ENCODE data around the gene ADCY2. TPM values are rescaled to one million over a fixed set of nuclear protein-coding genes. Genes with fewer than 3 reads are reported as not detected.

The ADCY2 gene
- total RNA-seq, 1 donor from 2014 or later, result 18.4 TPM

- no peak for DNase-seq (ENCODE audit: extremely low spot score in 2 of 2)
- intact Hi-C loops (cut with DNase I), result no loop called here
- Histone ChIP-seq H3K36me3 (no peaks in the 10 kb centered on the region), H3K4me3 (no peak overlapping the region), H3K4me1 (no peaks in the 10 kb centered on the region), H3K9me3 (no peaks in the 10 kb centered on the region), H3K27me3 (no peaks in the 10 kb centered on the region), H3K27ac (no peak overlapping the region)
- TF ChIP-seq, protein P1, sequence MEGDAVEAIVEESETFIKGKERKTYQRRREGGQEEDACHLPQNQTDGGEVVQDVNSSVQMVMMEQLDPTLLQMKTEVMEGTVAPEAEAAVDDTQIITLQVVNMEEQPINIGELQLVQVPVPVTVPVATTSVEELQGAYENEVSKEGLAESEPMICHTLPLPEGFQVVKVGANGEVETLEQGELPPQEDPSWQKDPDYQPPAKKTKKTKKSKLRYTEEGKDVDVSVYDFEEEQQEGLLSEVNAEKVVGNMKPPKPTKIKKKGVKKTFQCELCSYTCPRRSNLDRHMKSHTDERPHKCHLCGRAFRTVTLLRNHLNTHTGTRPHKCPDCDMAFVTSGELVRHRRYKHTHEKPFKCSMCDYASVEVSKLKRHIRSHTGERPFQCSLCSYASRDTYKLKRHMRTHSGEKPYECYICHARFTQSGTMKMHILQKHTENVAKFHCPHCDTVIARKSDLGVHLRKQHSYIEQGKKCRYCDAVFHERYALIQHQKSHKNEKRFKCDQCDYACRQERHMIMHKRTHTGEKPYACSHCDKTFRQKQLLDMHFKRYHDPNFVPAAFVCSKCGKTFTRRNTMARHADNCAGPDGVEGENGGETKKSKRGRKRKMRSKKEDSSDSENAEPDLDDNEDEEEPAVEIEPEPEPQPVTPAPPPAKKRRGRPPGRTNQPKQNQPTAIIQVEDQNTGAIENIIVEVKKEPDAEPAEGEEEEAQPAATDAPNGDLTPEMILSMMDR (IDR thresholded peaks at IDR 0.05), result no peak
- TF ChIP-seq POLR2AphosphoS5 (IDR thresholded peaks at IDR 0.05; ENCODE audit: insufficient read depth in 1 of 2, low read depth in 1 of 2), result no peak
- no peak for TF ChIP-seq POLR2A (IDR thresholded peaks at IDR 0.05)
These were observed 197.0 kb downstream of the ADCY2 start for GRCh38 chr5:7592910-7593309.

- H3K27ac ChIP-seq, result no peak overlapping the region
- DNase-seq (ENCODE audit: extremely low spot score in 2 of 2), result no peak
- H3K9me3 ChIP-seq, result no peaks in the 10 kb centered on the region
These were observed 201.2 kb downstream of the ADCY2 start for GRCh38 chr5:7597059-7597642.

DNA sequence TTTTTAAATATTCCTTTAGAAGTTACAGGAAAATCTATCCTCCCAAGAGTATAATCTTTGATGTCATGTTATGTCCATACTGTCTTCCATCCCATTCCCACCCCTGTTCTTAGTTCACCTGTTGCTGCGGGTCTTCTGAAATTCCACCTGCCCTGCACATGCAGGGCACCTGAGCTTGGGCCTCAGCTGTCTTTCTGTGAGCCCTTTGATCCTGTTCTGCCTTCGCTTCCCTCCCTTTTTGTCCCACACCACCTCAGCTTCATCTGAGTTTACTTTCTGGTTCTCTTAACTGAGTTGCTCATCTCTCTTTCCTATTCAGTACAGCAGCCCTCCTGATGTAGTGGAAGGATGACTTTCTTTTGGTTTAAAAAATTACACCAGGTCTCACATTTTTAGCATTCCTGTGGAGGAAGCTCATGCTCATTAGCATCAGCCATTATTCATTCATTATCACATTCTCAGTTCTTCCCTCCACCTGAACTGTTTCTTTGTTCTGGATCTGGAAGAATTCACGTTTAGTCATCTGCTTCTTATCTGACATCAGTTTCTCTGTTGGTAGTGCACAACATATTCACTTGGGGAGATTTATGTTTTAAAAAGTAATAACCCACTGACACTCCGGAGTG lies 211.0 kb downstream of the ADCY2 start:
- Histone ChIP-seq H3K36me3 (no peaks in the 10 kb centered on the region), H3K27ac (no peak overlapping the region), H3K27me3 (no peaks in the 10 kb centered on the region), H3K9me3 (no peaks in the 10 kb centered on the region), H3K4me3 (no peak overlapping the region), H3K4me1 (no peaks in the 10 kb centered on the region)
- no peak for DNase-seq (ENCODE audit: extremely low spot score in 2 of 2)
- TF ChIP-seq POLR2AphosphoS5 (IDR thresholded peaks at IDR 0.05; ENCODE audit: insufficient read depth in 1 of 2, low read depth in 1 of 2) (no peak), POLR2A (IDR thresholded peaks at IDR 0.05) (no peak)
- TF ChIP-seq, protein P1 (IDR thresholded peaks at IDR 0.05), result no peak
- intact Hi-C loops (cut with DNase I), result no loop called here

More at GRCh38 chr5:7597059-7597642, 201.2 kb downstream of the ADCY2 start:
- Histone ChIP-seq H3K4me3 (no peak overlapping the region), H3K27me3 (no peaks in the 10 kb centered on the region), H3K4me1 (no peaks in the 10 kb centered on the region), H3K36me3 (no peaks in the 10 kb centered on the region)
- intact Hi-C loops (cut with DNase I), result no loop called here
- TF ChIP-seq, protein P1 (IDR thresholded peaks at IDR 0.05), result no peak
- TF ChIP-seq POLR2A (IDR thresholded peaks at IDR 0.05) (no peak), POLR2AphosphoS5 (IDR thresholded peaks at IDR 0.05; ENCODE audit: insufficient read depth in 1 of 2, low read depth in 1 of 2) (no peak)

DNA sequence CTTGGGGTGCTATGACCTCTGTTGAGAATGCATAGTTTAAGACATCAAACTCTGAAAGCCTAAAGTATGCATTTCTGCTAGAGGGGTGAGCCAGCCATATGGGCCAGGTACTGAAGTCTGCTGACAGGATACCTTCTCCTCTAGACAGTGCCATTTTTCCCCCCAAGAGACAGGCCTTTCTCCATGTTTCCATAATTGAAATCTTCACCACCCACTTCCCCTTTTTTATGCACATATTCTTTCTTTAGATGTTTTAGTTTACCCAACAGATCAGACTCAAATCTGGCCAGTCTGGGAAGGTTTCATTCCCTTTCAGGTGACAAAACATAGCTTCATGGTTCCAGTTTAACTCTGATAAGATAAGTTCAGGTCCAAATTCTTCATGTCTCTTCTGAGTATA lies 212.8 kb downstream of the ADCY2 start:
- no peak for TF ChIP-seq POLR2A (IDR thresholded peaks at IDR 0.05)
- TF ChIP-seq, protein P1 (IDR thresholded peaks at IDR 0.05), result no peak
- TF ChIP-seq POLR2AphosphoS5 (IDR thresholded peaks at IDR 0.05; ENCODE audit: insufficient read depth in 1 of 2, low read depth in 1 of 2), result no peak

GRCh38 chr5:7609726-7610125 lies 213.8 kb downstream of the ADCY2 start:
- Histone ChIP-seq H3K4me1 (no peaks in the 10 kb centered on the region), H3K4me3 (no peak overlapping the region), H3K9me3 (no peaks in the 10 kb centered on the region), H3K27ac (no peak overlapping the region), H3K27me3 (no peaks in the 10 kb centered on the region), H3K36me3 (no peaks in the 10 kb centered on the region)
- no peak for TF ChIP-seq POLR2AphosphoS5 (IDR thresholded peaks at IDR 0.05; ENCODE audit: insufficient read depth in 1 of 2, low read depth in 1 of 2)
- TF ChIP-seq POLR2A (IDR thresholded peaks at IDR 0.05), result no peak
- TF ChIP-seq, protein P1 (IDR thresholded peaks at IDR 0.05), result no peak
- DNase-seq (ENCODE audit: extremely low spot score in 2 of 2), result no peak
- intact Hi-C loops (cut with DNase I), result no loop called here

More for the DNA sequence above, 212.8 kb downstream of the ADCY2 start:
- no peak overlapping the region for H3K4me3 ChIP-seq
- H3K36me3 ChIP-seq, result no peaks in the 10 kb centered on the region
- no peaks in the 10 kb centered on the region for H3K4me1 ChIP-seq
- H3K27ac ChIP-seq, result no peak overlapping the region
- H3K27me3 ChIP-seq, result no peaks in the 10 kb centered on the region
- no peaks in the 10 kb centered on the region for H3K9me3 ChIP-seq
- intact Hi-C loops (cut with DNase I), result no loop called here
- DNase-seq (ENCODE audit: extremely low spot score in 2 of 2), result no peak
